HepG2 (cell line): Measurements from ENCODE around the gene MGAT1. TPM values are rescaled to one million over a fixed set of nuclear protein-coding genes. Genes with fewer than 3 reads are reported as not detected.

Experiments used
- ATAC-seq: fragments of 200-7000 bp; cut with Tn5 transposase; 3 replicates; pipeline ENCODE4 v1.9.1; 2020; ENCODE audit warnings: mild to moderate bottlenecking, moderate library complexity
- BruUV-seq: library from RNA; stranded (reverse); fragments of 400-500 nt; replicated peaks from 2 replicates; lab custom pipeline; 2021; lab: Mats Ljungman, UMichigan
- CTCF ChIA-PET: fragments of 300-600 bp; formaldehyde crosslinking; extraction: SDS; loops from one replicate; lab custom pipeline; 2021; ENCODE audit warnings: low total read pairs, inconsistent platforms, low intra/inter-chr PET ratio; lab: Yijun Ruan, JAX
- POLR2A ChIA-PET: fragments of 350-600 bp; sonication (Branson Sonifier 250); formaldehyde crosslinking; loops from one replicate; lab custom pipeline; 2020; ENCODE audit warnings: antibody characterized with exemption, inconsistent platforms; lab: Yijun Ruan, JAX
- DNase-seq: peaks from one replicate; pipeline ENCODE4 v3.0.0-alpha.2; 2015; ENCODE audit warnings: low spot score
- FAIRE-seq: peaks from 3 replicates; lab custom pipeline; 2011; peaks lifted over from hg19 to GRCh38; lab: Jason Lieb, UNC
- H2AFZ ChIP-seq: one replicate; pipeline ENCODE4 v1.6.1; 2011; ENCODE audit warnings: low read length, inconsistent platforms
- H3K27ac ChIP-seq: fragments of 300-600 bp; 3 replicates; pipeline ENCODE4 v1.8.0; 2011; ENCODE audit warnings: mixed run types, mild to moderate bottlenecking, mixed read lengths, low read length, inconsistent platforms; ENCODE audit not compliant: insufficient read depth; ENCODE audit errors: extremely low read length
- H3K27me3 ChIP-seq, 2 experiments: fragments of 200-600 bp in 1 of 2; 2 replicates in 1 of 2; 3 replicates in 1 of 2; pipeline versions ENCODE4 v1.6.0 to v1.8.0; 2011; ENCODE audit warnings: low read length in 2 of 2, mild to moderate bottlenecking in 2 of 2, moderate library complexity in 2 of 2, inconsistent platforms in 1 of 2; ENCODE audit not compliant: insufficient read depth in 2 of 2, control insufficient read depth in 1 of 2
- H3K36me3 ChIP-seq, 2 experiments: fragments of 200-600 bp in 1 of 2; replicated peaks in 1 of 2; 2 replicates in 1 of 2; 3 replicates in 1 of 2; pipeline versions ENCODE4 v1.5.1 to v1.8.0; 2011; ENCODE audit warnings: low read length in 2 of 2, inconsistent platforms in 1 of 2; ENCODE audit not compliant: insufficient read depth in 2 of 2, control insufficient read depth in 1 of 2
- H3K4me1 ChIP-seq: 2 replicates; pipeline ENCODE4 v1.5.1; 2012; ENCODE audit warnings: low read length, inconsistent platforms; ENCODE audit not compliant: insufficient read depth
- H3K4me2 ChIP-seq: 2 replicates; pipeline ENCODE4 v1.6.0; 2011; ENCODE audit warnings: low read depth, low read length, inconsistent platforms
- H3K4me3 ChIP-seq, 3 experiments: fragments of 200-600 bp in 1 of 3; sonication (generic), shearing (Covaris generic) in 1 of 3; replicated peaks in 1 of 3; 2 replicates each; pipeline ENCODE4 v1.5.1; 2011 to 2016; ENCODE audit warnings: low read length in 3 of 3, inconsistent platforms in 2 of 3, low read depth in 2 of 3, mild to moderate bottlenecking in 2 of 3, control low read depth in 1 of 3, mixed read lengths in 1 of 3; ENCODE audit not compliant: insufficient read depth in 1 of 3
- H3K79me2 ChIP-seq: one replicate; pipeline ENCODE4 v1.6.1; 2011; ENCODE audit warnings: low read length, inconsistent platforms; ENCODE audit not compliant: insufficient read depth
- H3K9ac ChIP-seq: 2 replicates; pipeline ENCODE4 v1.6.0; 2011; ENCODE audit warnings: mild to moderate bottlenecking, low read depth, low read length, inconsistent platforms; ENCODE audit not compliant: insufficient read depth
- H3K9me3 ChIP-seq: 2 replicates; pipeline ENCODE4 v1.5.1; 2012; ENCODE audit warnings: mild to moderate bottlenecking, low read length
- H4K20me1 ChIP-seq: 2 replicates; pipeline ENCODE4 v1.6.0; 2011; ENCODE audit warnings: inconsistent platforms, mild to moderate bottlenecking, low read length, moderate library complexity; ENCODE audit not compliant: insufficient read depth
- AHR ChIP-seq: IDR thresholded peaks from 2 replicates; pipeline ENCODE4 v1.6.1; 2018; ENCODE audit warnings: missing genetic modification reagents, missing compliant biosample characterization
- DNMT3B ChIP-seq: conservative IDR thresholded peaks from 2 replicates; pipeline ENCODE4 v1.6.1; 2016; ENCODE audit warnings: missing biosample characterization, control low read depth
- HHEX ChIP-seq: IDR thresholded peaks from 2 replicates; pipeline ENCODE4 v1.6.1; 2016; ENCODE audit warnings: control low read depth
- HIVEP1 ChIP-seq: sonication (generic); formaldehyde crosslinking; IDR thresholded peaks from 2 replicates; pipeline ENCODE4 v1.4.0; 2020; ENCODE audit warnings: mild to moderate bottlenecking, missing genetic modification reagents
- MAFK ChIP-seq, 2 experiments: IDR thresholded peaks in 1 of 2; conservative IDR thresholded peaks in 1 of 2; 2 replicates each; pipeline ENCODE4 v1.6.1; 2011; ENCODE audit warnings: improper control_type of control experiment in 2 of 2, low read length in 2 of 2
- NAIF1 ChIP-seq: sonication (generic); formaldehyde crosslinking; IDR thresholded peaks from 2 replicates; pipeline ENCODE4 v1.5.0; 2020; ENCODE audit warnings: mild to moderate bottlenecking, missing genetic modification reagents, borderline replicate concordance
- PAX8 ChIP-seq: sonication (generic); formaldehyde crosslinking; IDR thresholded peaks from 2 replicates; pipeline ENCODE4 v1.8.0; 2022; ENCODE audit warnings: mild to moderate bottlenecking, missing genetic modification reagents, borderline replicate concordance
- PPARG ChIP-seq: conservative IDR thresholded peaks from 2 replicates; pipeline ENCODE4 v1.6.1; 2016; ENCODE audit warnings: missing biosample characterization, missing genetic modification reagents
- SSRP1 ChIP-seq: IDR thresholded peaks from 2 replicates; pipeline ENCODE4 v1.6.1; 2016; ENCODE audit warnings: control low read depth
- TRIM24 ChIP-seq: sonication (generic); formaldehyde crosslinking; IDR thresholded peaks from 2 replicates; pipeline ENCODE4 v1.8.0; 2022; ENCODE audit warnings: mild to moderate bottlenecking, missing genetic modification reagents
- ZFP36L2 ChIP-seq: sonication (generic); formaldehyde crosslinking; IDR thresholded peaks from 2 replicates; pipeline ENCODE4 v1.4.0; 2020; ENCODE audit warnings: missing genetic modification reagents
- ZNF205 ChIP-seq: IDR thresholded peaks from 2 replicates; pipeline ENCODE4 v1.6.1; 2018; ENCODE audit warnings: missing biosample characterization, missing genetic modification reagents
- ZNF329 ChIP-seq: sonication (generic); formaldehyde crosslinking; IDR thresholded peaks from 2 replicates; pipeline ENCODE4 v1.9.0; 2021; ENCODE audit warnings: low read depth, mild to moderate bottlenecking, missing genetic modification reagents
- ZNF574 ChIP-seq: sonication (generic); formaldehyde crosslinking; IDR thresholded peaks from 2 replicates; pipeline ENCODE4 v1.4.0; 2020; ENCODE audit warnings: missing genetic modification reagents
- ZNF879 ChIP-seq: sonication (generic); formaldehyde crosslinking; IDR thresholded peaks from 2 replicates; pipeline ENCODE4 v1.8.1; 2023; ENCODE audit warnings: missing genetic modification reagents
- WGBS: methylation state at CpG from one replicate; pipeline ENCODE4 v1.1.6; 2017; ENCODE audit warnings: low lambda C conversion rate; 5-methylcytosine and 5-hydroxymethylcytosine counted together
- in situ Hi-C: cut with HindIII; loops from 2 replicates; pipeline ENCODE4 v1.10.0; 2017; ENCODE audit warnings: low pct_unique_long_range_greater_than_20kb; ENCODE audit not compliant: extremely low pct_ligation_motif_present
- intact Hi-C: fragments of 100-400 bp; cut with micrococcal nuclease; formaldehyde crosslinking; loops from one replicate; pipeline ENCODE4 v1.10.0; 2022; ENCODE audit not compliant: unreplicated experiment
- polyA plus RNA-seq, 8 experiments: library from polyadenylated mRNA; depleted of rRNA in 3 of 8; stranded (reverse) in 7 of 8; unstranded in 1 of 8; fragments of >200 nt; fragmentation: Illumina TruSeq in 4 of 8; extraction: Trizol in 4 of 8; gene quantifications; 2 replicates each; pipeline versions ENCODE4 v1.2.1 to v1.2.3, GENCODE V29; 2011 to 2016; ENCODE audit warnings: low read depth in 4 of 8, missing spikeins in 1 of 8, mixed read lengths in 1 of 8; ENCODE audit not compliant: insufficient read depth in 1 of 8
- total RNA-seq, 5 experiments: library from RNA; depleted of rRNA; stranded (reverse); fragments of >200 nt; fragmentation: Illumina TruSeq; extraction: Trizol; gene quantifications; 2 replicates each; pipeline ENCODE4 v1.2.3, GENCODE V29; 2016; ENCODE audit warnings: low read depth in 1 of 5

The MGAT1 gene
- total and polyA plus RNA-seq, 2 of the 13 experiments (the other 11 are each of a cell fraction or from before 2014, with no cell fraction given) = 50.1 to 55.3 TPM

DNA sequence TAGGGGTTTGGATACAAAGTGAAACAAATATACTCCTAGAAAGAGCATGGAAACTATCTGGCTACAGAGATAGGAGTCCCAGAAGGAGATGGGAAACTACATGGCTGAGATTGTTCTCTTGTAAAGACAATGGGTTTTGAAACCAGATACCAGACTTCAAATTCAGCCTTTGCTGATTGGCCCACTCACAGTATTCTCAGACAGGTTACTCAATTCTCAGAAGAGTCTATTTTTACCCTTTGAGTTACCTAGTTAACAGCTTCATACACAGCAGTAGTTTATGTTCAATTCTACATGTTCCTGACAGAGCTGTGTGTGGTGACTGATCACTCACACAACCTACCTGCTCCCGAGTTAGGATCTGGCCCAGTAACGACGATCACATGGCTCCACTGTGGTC lies 44.4 kb upstream of the MGAT1 start (continued):
- no peak for TF ChIP-seq PPARG
- no peak for TF ChIP-seq AHR
- TF ChIP-seq ZNF329 (CRISPR knock-in tag) = no peak

DNA sequence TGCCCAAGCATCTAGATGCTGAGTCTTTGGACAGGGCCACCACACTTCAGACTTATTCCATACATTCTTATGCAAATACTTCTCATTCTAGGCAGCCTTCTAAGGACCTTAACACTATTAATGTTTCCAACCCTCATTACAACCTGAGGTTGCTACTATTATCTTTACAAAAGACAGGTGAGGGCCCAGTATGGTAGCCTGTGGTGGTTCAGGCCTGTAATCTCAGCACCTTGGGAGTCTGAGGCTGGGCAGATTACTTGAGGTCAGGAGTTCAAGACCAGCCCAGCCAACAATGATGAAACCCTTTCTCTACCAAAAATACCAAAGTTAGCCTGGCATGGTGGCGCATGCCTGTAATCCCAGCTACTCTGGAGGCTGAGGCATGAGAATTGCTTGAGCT lies 42.3 kb upstream of the MGAT1 start:
- Histone ChIP-seq H3K27me3 (no peaks in the 10 kb centered on the region), H3K27ac (no peak overlapping the region), H3K9ac (no peak overlapping the region), H3K79me2 (no peaks in the 10 kb centered on the region), H3K4me1 (no peaks in the 10 kb centered on the region), H4K20me1 (no peaks in the 10 kb centered on the region), H3K4me3 (no peak overlapping the region), H3K36me3 (peaks cover 0 to 7% of the 10 kb centered on the region in 2 experiments; a peak in 4 of 5 replicates), H2AFZ (no peak overlapping the region), H3K4me2 (no peak overlapping the region), H3K9me3 (no peaks in the 10 kb centered on the region)
- in situ Hi-C loops = no loop called here
- intact Hi-C loops = no loop called here
- ATAC-seq = no peak
- no peak for DNase-seq
- TF ChIP-seq PAX8 (CRISPR knock-in tag) (no peak), HIVEP1 (no peak), ZFP36L2 (CRISPR knock-in tag) (no peak), NAIF1 (CRISPR knock-in tag) (no peak), HHEX (CRISPR knock-in tag) (no peak), ZNF205 (CRISPR knock-in tag) (no peak), ZNF879 (CRISPR knock-in tag) (no peak), MAFK (conservative IDR thresholded peaks at IDR 0.05 in 1 of 2, IDR thresholded peaks at IDR 0.05 in 1 of 2; ENCODE audit: low read length in 2 of 2) (no peak), ZNF574 (CRISPR knock-in tag) (no peak), DNMT3B (CRISPR knock-in tag) (no peak), SSRP1 (CRISPR knock-in tag) (no peak), TRIM24 (CRISPR knock-in tag) (no peak)
- ChIA-PET CTCF (no interaction called here), POLR2A (no interaction called here)
- FAIRE-seq = no peak
- WGBS = 92% methylated on average over 1 of the region's 1 CpG
- BruUV-seq = no TSS peak
